Right ventricle myocardium superior (tissue), 1 donor: ENCODE results near the gene SREK1. TPM values are rescaled to one million over a fixed set of nuclear protein-coding genes. Genes with fewer than 3 reads are reported as not detected.
"Not testable (repeated sequence)": the region's sequence is repeated elsewhere in the genome, so short reads cannot be mapped to it uniquely, and the experiment has no call there.

ENCODE experiments used
- ATAC-seq: fragments of 200-7000 bp; cut with Tn5 transposase; one replicate; pipeline ENCODE4 v1.9.1; 2020; ENCODE audit warnings: mild to moderate bottlenecking; ENCODE audit not compliant: poor library complexity
- DNase-seq: peaks from one replicate; pipeline ENCODE4 v3.0.0-alpha.2; 2020
- intact Hi-C: fragments of 100-400 bp; cut with DNase I; formaldehyde crosslinking; loops from one replicate; pipeline ENCODE4 v1.11.2; 2022
- long read RNA-seq: library from polyadenylated mRNA; unstranded; transcript quantifications from one replicate; pipeline ENCODE4 v2.0.0, GENCODE V29; 2021
- total RNA-seq: library from RNA; stranded (reverse); fragmentation: NEBNext Ultra II Directional; extraction: Animal tissue kit (Norgen Biotek cat#: 25700); gene quantifications from one replicate; pipeline ENCODE4 v1.2.1, GENCODE V29; 2021
- donor health status: DM: no; HTN: yes; CAD: no; lungs with severe emphysema.

Gene SREK1, protein sequence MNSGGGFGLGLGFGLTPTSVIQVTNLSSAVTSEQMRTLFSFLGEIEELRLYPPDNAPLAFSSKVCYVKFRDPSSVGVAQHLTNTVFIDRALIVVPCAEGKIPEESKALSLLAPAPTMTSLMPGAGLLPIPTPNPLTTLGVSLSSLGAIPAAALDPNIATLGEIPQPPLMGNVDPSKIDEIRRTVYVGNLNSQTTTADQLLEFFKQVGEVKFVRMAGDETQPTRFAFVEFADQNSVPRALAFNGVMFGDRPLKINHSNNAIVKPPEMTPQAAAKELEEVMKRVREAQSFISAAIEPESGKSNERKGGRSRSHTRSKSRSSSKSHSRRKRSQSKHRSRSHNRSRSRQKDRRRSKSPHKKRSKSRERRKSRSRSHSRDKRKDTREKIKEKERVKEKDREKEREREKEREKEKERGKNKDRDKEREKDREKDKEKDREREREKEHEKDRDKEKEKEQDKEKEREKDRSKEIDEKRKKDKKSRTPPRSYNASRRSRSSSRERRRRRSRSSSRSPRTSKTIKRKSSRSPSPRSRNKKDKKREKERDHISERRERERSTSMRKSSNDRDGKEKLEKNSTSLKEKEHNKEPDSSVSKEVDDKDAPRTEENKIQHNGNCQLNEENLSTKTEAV
- 27.0 TPM for total RNA-seq
- long read RNA-seq, full-length matches to known transcripts = 28 of 43 reads
- long read RNA-seq, partial matches to known transcripts = 3 of 43 reads
- long read RNA-seq, other reads (novel, unspliced or antisense) = 12 of 43 reads

DNA sequence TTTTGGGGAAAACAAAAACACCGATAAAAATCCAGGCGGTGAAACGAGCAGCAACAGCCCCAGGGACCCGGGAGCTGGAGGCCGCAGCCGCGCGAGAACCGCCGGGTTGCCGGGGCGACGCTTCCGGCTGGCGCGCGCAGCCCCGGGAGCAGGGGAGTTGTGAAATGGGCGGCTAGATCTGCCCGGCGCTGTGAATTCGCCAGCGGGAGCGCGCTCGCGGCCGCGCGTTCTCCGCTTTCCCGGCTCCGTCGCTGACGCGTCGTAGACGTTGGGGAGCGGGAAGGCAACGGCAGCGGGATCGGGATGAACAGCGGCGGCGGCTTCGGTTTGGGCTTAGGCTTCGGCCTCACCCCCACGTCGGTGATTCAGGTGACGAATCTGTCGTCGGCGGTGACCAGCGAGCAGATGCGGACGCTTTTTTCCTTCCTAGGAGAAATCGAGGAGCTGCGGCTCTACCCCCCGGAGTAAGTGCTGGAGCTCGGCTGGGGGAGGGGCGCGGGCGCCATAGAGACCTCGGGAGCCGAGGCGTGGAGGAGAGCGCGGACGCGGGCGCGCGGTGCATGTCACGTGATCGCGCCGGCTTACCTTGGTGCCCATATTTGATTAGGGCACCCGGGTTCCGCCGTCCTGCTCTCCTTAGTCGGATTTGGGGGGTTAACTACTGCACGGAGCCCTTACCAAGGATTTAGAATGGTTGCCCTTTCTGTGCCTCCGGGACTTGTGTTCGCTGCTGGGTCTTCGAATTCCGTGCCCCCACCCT is at the start of gene SREK1:
SREK1 (plus strand) TSS at position 227 of the 760 bp plus-strand sequence; CDS start at position 304, 77 bp downstream.
- DNase-seq = peak; percentile 96
- intact Hi-C loops = loop anchor here (10.0 kb wide), 1 partner anchor 219 kb away; the partner anchor contains the start of gene ERBIN
- ATAC-seq = peak; percentile 97

DNA sequence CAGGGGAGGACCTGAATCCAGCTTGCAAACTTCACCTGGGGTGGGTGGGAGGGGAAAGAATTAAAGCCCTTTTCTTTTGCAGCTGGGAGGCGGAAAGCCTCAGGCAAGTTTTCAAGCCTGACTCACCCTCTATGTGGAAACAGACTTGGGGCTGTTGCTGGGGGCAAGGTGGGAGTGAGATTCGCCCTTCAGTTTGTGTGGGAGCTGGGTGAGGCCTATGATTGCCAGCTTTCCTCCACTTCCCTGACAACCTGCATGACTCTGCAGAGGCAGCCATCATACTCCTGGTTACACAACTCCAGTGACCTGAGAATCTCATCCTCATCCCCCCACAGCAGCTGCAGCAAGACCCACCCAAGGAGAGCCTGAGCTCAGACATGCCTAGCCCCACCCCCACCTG is 43.2 kb upstream of the SREK1 start:
- no peak for ATAC-seq
- intact Hi-C loops = no loop called here
- no peak for DNase-seq

DNA sequence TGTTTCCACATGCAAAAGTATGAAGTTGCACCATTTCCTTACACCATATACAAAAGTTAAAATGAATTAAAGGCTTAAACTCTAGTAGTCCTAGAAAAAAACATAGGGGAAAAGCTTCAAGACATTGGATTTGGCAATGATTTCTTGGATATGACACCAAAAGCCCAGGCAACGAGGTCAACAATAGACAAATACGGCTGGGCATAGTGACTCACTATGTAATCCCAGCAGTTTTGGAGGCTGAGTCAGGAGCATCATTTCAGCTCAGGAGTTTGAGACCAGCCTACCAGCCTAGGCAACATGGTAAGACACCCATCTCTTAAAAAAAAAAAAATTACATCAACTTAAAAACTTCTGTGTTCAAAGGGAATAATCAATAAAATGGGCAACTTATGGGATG is 30.9 kb upstream of the SREK1 start:
- DNase-seq (no peak), ATAC-seq (no peak)
- intact Hi-C loops = no loop called here

DNA sequence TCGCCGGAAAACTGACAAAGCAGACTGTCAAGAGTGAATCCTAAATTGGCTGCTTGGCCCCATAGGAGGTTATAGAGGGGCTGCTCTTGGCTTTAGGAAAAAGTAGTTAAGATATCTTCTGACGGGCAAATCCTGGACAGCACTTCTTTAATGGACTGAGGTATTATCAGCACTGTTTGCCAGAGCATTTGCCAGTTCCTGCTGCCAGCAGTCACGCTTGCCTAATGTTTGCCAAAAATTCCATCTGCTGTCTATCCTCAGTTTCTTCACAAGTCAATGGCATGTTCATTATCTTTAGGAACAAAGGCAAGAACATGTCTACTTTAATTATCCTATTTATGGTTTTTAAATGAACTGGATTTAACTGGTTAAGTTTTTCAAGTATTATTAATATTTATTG is 25.8 kb upstream of the SREK1 start:
- intact Hi-C loops = no loop called here
- ATAC-seq (peak; percentile 92), DNase-seq (no peak)

DNA sequence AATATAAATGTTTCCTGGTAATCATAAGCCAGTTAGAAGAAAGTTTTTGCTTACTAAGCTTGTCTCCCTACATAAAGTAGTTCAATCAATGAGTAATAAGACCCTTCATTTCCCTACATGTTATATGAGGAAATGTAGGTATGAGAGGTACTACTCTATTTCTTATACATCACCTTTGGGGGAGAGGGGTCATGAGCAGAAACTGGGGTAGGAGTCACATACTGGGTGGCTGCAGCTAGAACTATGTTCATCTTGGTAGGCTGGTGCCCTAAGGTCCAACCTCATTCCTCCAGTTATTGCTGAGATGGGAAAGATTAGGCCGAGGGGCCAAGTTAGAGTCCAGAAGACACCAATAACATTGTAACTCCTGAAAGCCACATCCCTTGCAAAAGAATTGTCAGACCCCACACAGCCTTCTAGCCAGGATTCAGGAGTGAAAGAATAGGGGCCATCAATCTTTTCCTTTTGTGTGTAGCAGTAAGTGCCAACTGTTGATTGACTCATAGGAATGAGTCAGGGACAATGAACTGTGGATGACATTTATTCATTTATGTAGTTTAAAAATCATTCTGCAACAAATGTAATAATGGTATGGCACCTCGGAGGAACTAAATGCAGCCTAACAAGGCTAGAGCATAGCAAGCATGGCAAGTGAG is 21.6 kb upstream of the SREK1 start:
- DNase-seq = no peak
- intact Hi-C loops = no loop called here
- no peak for ATAC-seq

DNA sequence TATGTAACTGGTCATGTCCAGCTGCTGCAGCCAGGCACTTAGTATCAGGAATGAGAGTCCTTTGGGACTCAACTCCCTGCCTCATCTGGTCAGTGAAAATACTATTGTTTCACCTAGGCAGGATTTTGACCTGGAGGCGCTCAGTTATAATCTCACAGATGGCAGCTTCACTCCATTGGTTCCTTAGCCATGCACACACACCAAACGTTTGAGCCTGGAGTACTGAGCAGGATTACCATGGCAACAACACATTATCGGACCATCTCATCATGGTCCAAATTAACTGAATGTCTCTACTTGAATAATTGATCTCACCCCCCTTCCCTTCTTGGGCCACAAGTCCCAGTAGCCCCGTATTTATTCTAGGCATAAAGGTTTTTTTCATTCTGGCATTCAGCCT is 15.0 kb upstream of the SREK1 start:
- DNase-seq (no peak), ATAC-seq (no peak)
- intact Hi-C loops = no loop called here

DNA sequence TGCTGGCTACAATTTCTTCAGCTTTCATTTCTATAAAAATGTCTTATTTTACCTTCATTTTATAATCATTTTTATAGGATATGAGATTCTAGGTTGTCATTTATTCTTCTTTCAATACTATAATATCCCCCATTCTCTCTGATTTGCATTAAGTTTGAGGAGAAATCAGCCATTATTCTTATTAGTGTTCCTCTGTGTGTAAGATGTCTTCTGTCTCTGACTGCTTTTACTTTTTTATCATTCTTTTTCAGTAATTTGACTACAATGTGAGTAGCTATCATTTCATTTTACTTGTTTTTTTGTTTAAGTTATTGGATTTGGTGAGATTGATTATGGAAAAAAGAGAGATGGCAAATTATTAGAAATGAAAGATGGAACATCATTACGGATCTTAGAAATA is 13.6 kb upstream of the SREK1 start:
- ATAC-seq (no peak), DNase-seq (no peak)
- intact Hi-C loops = no loop called here

DNA sequence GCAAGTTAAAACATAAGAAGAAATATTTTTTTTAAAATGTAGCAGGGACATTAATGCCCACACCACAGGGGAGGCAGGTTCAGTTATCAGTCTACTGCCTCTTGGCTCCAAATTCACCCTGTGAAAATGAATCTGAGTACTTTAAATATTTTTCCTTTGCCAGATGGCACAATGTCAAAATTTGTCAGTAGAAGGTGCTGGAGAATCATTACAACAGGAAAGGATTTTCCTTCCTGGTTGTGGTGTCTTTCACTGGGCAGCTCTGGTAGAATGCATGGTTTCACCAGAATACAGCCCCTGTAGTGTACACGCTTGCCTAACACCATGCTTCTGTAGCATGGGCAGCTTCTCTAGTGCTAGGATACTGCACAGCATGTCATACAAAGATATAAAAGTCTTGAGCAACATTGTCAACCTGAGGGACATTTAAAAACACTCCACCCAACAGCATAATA is 9.7 kb upstream of the SREK1 start:
- intact Hi-C loops = no loop called here
- no peak for DNase-seq
- ATAC-seq = peak; percentile 79

DNA sequence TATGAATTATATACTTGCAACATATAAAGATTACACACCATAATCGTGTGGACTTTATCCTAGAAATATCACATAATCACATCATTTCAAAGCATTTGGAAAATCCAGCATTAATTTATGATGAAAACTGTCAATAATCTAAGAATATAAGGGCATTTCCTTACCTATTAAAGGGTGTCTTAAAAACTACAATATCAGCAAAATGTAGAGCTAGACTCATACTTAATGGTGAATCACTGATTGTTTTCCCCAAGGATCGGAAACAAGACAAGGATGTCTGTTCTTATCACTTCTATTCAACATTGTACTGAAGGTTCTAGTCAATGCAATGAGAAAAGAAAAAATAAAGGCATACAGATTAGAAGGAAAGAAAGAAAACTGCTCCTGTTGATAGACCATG is 8.0 kb upstream of the SREK1 start:
- DNase-seq = no peak
- no peak for ATAC-seq
- intact Hi-C loops = no loop called here

DNA sequence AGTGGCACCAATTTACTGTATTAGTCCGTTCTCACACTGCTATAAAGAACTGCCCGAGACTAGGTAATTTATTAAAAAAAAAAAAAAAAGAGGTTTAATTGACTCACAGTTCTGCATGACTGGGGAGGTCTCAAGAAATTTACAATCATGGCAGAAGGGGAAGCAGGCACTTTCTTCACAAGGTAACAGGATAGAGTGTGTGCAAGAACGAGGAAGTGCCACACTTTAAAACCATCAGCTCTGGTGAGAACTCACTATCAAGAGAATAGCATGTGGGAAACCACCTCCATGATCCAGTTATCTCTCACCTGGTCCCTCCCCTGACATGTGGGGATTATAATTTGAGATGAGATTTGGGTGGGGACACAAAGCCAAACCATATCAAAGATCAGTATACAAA is 7.2 kb upstream of the SREK1 start:
- DNase-seq, ATAC-seq, intact Hi-C loops: not testable (repeated sequence)

DNA sequence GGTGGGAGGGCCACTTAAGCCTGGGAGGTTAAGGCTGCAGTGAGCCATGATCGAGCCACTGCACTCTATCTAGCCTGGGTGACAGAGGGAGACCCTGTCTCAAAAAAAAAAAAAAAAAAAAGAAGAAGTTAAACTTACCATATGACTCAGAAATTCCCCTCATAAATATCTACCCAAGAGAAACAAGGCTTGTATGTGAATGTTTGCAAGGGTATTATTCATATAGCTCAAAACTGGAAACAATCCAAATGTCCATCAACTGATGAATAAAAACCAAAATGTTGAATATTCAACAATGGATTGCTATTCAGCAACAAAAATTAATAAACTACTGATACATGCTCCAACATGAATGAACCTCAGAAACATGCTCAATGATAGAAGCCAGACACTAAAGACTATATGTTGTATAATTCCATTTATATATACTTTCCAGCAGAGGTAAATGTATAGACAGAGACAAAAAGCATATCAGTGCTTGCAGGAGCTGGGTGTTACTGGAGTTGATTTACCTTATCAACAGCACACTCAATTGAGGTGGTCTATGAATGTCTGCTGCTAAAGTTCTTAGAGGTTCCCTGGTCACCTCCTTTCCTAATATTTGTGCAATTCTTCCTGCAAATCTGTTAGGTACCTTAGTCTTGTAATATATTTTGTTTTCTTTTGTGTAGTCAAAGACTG is 5.3 kb upstream of the SREK1 start:
- DNase-seq (no peak), ATAC-seq (no peak)

DNA sequence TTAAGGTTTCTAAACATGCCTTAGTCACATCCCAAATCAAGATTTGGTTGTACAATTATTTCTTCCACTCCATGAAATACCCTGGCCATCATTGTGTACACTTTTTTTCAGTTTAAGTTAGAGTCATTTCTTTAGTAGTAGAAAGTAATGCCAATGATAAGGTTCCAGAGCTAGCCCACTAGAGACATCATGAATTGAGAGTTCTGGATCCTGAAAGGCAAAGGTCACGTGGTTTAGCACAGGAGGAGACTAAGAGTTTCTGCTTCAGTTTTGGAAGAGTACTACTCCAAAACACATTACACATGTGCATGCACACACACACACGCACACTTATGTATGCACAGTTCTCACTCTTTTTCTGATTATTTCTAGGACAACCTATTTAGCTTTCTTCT is 4.8 kb upstream of the SREK1 start:
- intact Hi-C loops = no loop called here
- no peak for DNase-seq
- no peak for ATAC-seq

More for the DNA sequence above, 5.3 kb upstream of the SREK1 start:
- intact Hi-C loops = no loop called here

DNA sequence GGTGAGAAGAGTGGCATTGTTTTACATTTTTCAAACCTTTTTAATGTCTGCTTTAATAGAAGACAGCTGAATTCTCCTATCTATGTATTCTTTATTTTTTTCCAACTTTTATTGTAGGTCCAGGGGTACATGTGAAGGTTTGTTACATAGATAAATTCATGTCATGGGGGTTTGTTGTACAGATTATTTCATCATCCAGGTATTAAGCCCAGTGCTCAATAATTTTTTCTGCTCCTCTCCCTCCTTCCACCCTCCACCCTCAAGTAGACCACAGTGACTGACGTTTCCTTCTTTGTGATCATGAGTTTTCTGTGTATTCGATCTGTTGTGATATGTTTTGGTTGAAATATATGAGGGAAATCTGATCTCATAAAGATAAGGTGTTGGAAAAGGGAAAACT is 1.7 kb upstream of the SREK1 start:
- intact Hi-C loops = loop anchor here (10.0 kb wide), 1 partner anchor 218 kb away; the partner anchor contains the start of gene ERBIN
- DNase-seq (no peak), ATAC-seq (no peak)

DNA sequence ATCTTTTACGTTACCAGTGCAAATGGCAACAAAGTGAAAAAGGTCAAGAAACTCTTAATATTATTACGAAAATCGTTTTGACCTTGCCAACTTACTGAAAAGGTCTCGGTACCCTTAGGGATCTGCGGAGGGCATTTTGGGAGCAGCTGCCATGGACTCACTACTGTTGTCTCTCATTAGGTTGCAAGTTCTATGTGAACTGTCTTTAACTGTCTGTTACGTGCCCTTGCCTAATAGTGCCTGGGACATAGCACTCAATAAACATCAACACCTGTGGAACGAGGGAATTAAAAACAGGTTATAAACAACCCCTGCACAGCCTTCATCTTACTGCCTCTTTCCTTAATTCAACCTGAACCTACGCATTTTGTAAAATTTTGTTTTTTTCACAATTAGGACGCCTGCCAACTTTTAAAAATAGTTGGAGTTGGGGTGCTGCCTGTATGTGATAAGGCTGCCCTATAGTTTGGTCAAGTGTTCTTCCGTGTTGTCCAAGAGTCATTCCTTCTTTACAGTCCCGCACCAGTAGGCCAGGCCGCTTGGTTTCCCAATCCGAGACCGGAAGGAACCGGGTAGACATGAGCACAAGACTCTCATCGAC is 527 bp upstream of the SREK1 start:
- intact Hi-C loops = loop anchor here (10.0 kb wide), 1 partner anchor 219 kb away; the partner anchor contains the start of gene ERBIN
- ATAC-seq = peak; percentile 52
- DNase-seq = no peak

DNA sequence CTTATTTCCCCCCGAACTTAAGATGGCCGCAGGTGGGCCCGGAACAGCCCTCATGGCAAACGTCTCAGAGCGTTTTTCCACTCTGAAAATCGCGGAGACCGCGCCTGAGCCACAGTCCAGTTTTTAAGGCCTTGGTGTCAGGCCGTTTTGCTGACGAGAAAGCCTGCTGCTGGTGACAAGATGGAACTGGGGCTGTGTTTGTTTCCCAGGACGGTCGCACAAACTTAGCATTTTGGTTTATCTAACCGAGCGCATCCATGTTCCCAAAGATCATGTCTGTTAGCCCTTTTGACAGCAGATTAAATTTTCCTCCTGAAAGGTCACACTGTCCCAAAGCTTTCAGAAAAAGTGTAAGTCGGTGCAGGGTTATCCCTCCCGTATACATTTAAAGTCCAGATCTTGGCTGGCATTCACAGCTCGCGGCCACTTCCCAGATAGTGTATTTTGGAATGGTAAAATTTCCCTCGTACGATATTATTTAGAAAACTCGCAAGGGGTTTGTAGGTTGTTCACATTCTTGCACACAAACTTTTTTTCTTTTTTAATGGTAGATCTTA is 812 bp downstream of the SREK1 start:
- intact Hi-C loops = loop anchor here (10.0 kb wide), 1 partner anchor 220 kb away; the partner anchor contains the start of gene ERBIN
- ATAC-seq = peak; percentile 68

DNA sequence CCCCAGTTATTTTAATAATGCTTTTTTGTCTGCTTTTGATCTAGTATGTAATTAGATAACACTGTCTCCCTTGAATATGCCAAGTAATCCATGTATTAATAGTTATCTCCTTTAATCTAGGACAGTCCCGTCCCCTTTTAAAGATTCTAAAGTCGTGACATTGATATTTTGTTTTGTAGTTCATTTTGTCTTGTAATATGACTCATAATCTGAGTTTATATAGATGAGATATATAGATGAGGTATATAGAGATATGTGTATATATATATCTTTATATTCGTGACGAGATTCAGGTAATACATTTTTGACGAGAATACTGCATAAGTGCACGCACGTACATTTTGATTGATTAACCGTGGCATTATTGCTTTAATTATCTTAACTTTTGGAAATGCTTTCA is 1.6 kb downstream of the SREK1 start:
- no peak for ATAC-seq
- DNase-seq = no peak
- intact Hi-C loops = loop anchor here (10.0 kb wide), 1 partner anchor 221 kb away; the partner anchor contains the start of gene ERBIN

More for the DNA sequence above, 812 bp downstream of the SREK1 start:
- DNase-seq = no peak

DNA sequence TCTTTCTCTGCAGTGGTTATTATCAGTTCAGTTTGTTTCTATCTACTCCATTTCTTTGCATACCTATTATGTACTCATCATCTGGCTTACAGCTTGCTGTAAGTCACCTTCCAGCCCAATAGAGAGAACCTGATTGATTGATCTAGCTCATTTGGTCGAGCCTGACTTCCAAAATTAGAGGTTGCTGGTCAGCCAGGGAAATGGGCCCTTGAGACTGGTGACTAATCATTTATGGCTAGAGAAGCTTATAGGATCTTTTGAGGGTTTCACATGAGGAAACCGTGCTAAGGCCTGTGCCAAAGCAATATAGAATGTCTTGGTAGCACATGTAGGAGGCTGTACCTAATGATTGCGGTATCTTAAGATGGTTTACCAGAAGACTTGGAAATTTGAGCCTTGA is 5.8 kb downstream of the SREK1 start:
- DNase-seq = no peak
- intact Hi-C loops = loop anchor here (10.0 kb wide), 1 partner anchor 225 kb away; the partner anchor contains the start of gene ERBIN
- ATAC-seq = no peak
